A549 (cell line): ENCODE measurements around the gene SNX5. TPM values are rescaled to one million over a fixed set of nuclear protein-coding genes. Genes with fewer than 3 reads are reported as not detected.

Source experiments
- ATAC-seq, 2 experiments: fragments of 200-7000 bp in 1 of 2; fragments of >200 bp in 1 of 2; cut with Nextera tagmentation in 1 of 2; cut with Tn5 transposase in 1 of 2; 3 replicates each; pipeline versions ENCODE4 v1.8.0 to v1.9.1; 2018 to 2020; ENCODE audit warnings: mild to moderate bottlenecking in 1 of 2, moderate library complexity in 1 of 2
- CTCF ChIA-PET: fragments of 300-600 bp; sonication (Branson Sonifier 250); formaldehyde crosslinking; extraction: SDS; loops from one replicate; lab custom pipeline; 2021; ENCODE audit warnings: antibody characterized with exemption, inconsistent platforms; lab: Yijun Ruan, JAX
- POLR2A ChIA-PET: fragments of 350-600 bp; formaldehyde crosslinking; extraction: SDS; loops from one replicate; lab custom pipeline; 2021; ENCODE audit warnings: antibody characterized with exemption, inconsistent platforms; lab: Yijun Ruan, JAX
- DNase-seq, 2 experiments: peaks; one replicate each; pipeline versions ENCODE4 v3.0.0 to v3.0.0-alpha.2; 2011 to 2016; ENCODE audit warnings: low read depth in 1 of 2, low spot score in 1 of 2
- FAIRE-seq: peaks from 2 replicates; lab custom pipeline; 2011; peaks lifted over from hg19 to GRCh38; lab: Jason Lieb, UNC
- H3K27ac ChIP-seq, 2 experiments: fragments of >200 bp; sonication (Bioruptor Twin); formaldehyde crosslinking; 3 replicates each; pipeline ENCODE4 v1.5.1; 2016 to 2017
- H3K4me1 ChIP-seq: fragments of >200 bp; sonication (Bioruptor Twin); formaldehyde crosslinking; 3 replicates; pipeline ENCODE4 v1.6.1; 2016
- H3K4me2 ChIP-seq: fragments of >200 bp; sonication (Bioruptor Twin); formaldehyde crosslinking; 3 replicates; pipeline ENCODE4 v1.6.1; 2016
- H3K4me3 ChIP-seq: fragments of >200 bp; sonication (Bioruptor Twin); formaldehyde crosslinking; 3 replicates; pipeline ENCODE4 v1.5.1; 2016
- H3K9me3 ChIP-seq: fragments of >200 bp; sonication (Bioruptor Twin); formaldehyde crosslinking; 3 replicates; pipeline ENCODE4 v1.6.1; 2016
- BHLHE40 ChIP-seq: IDR thresholded peaks from 2 replicates; pipeline ENCODE4 v1.6.1; 2012; ENCODE audit warnings: low read depth, low read length, inconsistent platforms
- CHD2 ChIP-seq: fragments of 150-350 bp; IDR thresholded peaks from 2 replicates; pipeline ENCODE4 v1.6.1; 2014; ENCODE audit warnings: low read length; ENCODE audit not compliant: partially characterized antibody
- CHD4 ChIP-seq: fragments of 200-600 bp; sonication (generic); IDR thresholded peaks from 2 replicates; pipeline ENCODE4 v1.6.1; 2016; ENCODE audit warnings: antibody characterized with exemption, mild to moderate bottlenecking, borderline replicate concordance
- CTCF ChIP-seq: fragments of >200 bp; sonication (Bioruptor Twin); formaldehyde crosslinking; IDR thresholded peaks from 3 replicates; pipeline ENCODE4 v1.5.1; 2016
- EHMT2 ChIP-seq: fragments of 200-600 bp; sonication (generic); IDR thresholded peaks from 2 replicates; pipeline ENCODE4 v1.6.1; 2016; ENCODE audit warnings: antibody characterized with exemption, low read depth, mild to moderate bottlenecking, moderate library complexity
- ELK1 ChIP-seq: fragments of 150-350 bp; IDR thresholded peaks from 2 replicates; pipeline ENCODE4 v1.6.1; 2014; ENCODE audit warnings: low read depth, mild to moderate bottlenecking, low read length
- EP300 ChIP-seq, 2 experiments: fragments of >200 bp; sonication (Bioruptor Twin); formaldehyde crosslinking; IDR thresholded peaks; 2 replicates in 1 of 2; 3 replicates in 1 of 2; pipeline ENCODE4 v1.6.1; 2016 to 2017
- ESRRA ChIP-seq: fragments of 150-350 bp; IDR thresholded peaks from 2 replicates; pipeline ENCODE4 v1.6.1; 2014; ENCODE audit warnings: mild to moderate bottlenecking, low read length, borderline replicate concordance
- FOSB ChIP-seq: fragments of 250-450 bp; sonication (Bioruptor Pico); IDR thresholded peaks from 2 replicates; pipeline ENCODE4 v1.5.0; 2020; ENCODE audit warnings: mild to moderate bottlenecking, moderate library complexity
- GATA3 ChIP-seq: IDR thresholded peaks from 2 replicates; pipeline ENCODE4 v1.6.1; 2012; ENCODE audit warnings: borderline replicate concordance
- HEYL ChIP-seq: fragments of 250-450 bp; sonication (Bioruptor Pico); IDR thresholded peaks from 2 replicates; pipeline ENCODE4 v1.8.0; 2021; ENCODE audit warnings: mild to moderate bottlenecking, moderate library complexity
- HOXB13 ChIP-seq: fragments of 250-450 bp; sonication (Bioruptor Pico); IDR thresholded peaks from 2 replicates; pipeline ENCODE4 v1.5.0; 2020; ENCODE audit warnings: low read depth, mild to moderate bottlenecking, moderate library complexity
- KDM1A ChIP-seq: fragments of 200-600 bp; sonication (generic); IDR thresholded peaks from 2 replicates; pipeline ENCODE4 v1.6.1; 2016; ENCODE audit warnings: low read depth, mild to moderate bottlenecking
- KDM5A ChIP-seq: fragments of 200-600 bp; sonication (generic); IDR thresholded peaks from 2 replicates; pipeline ENCODE4 v1.6.1; 2016; ENCODE audit warnings: antibody characterized with exemption, mild to moderate bottlenecking
- MYC ChIP-seq: IDR thresholded peaks from 2 replicates; pipeline ENCODE4 v1.6.1; 2012; ENCODE audit warnings: mild to moderate bottlenecking, inconsistent platforms, low read length, improper control_type of control experiment, borderline replicate concordance
- PHF8 ChIP-seq: fragments of 200-600 bp; sonication (generic); IDR thresholded peaks from 2 replicates; pipeline ENCODE4 v1.6.1; 2016; ENCODE audit warnings: low read depth, mild to moderate bottlenecking, antibody characterized with exemption, moderate library complexity, borderline replicate concordance
- POLR2A ChIP-seq: IDR thresholded peaks from 2 replicates; pipeline ENCODE4 v1.6.1; 2012; ENCODE audit warnings: mild to moderate bottlenecking, low read length
- POLR2AphosphoS2 ChIP-seq: conservative IDR thresholded peaks from 2 replicates; pipeline ENCODE4 v1.6.1; 2012; ENCODE audit warnings: low read length, improper control_type of control experiment, inconsistent platforms
- RCOR1 ChIP-seq: fragments of 150-350 bp; IDR thresholded peaks from 2 replicates; pipeline ENCODE4 v1.6.1; 2014; ENCODE audit warnings: antibody characterized with exemption, low read length, low read depth
- RFX5 ChIP-seq: fragments of 450-650 bp; IDR thresholded peaks from 2 replicates; pipeline ENCODE4 v1.7.1; 2014; ENCODE audit warnings: antibody characterized with exemption, mild to moderate bottlenecking, moderate library complexity
- SMC3 ChIP-seq: fragments of >200 bp; sonication (Bioruptor Twin); formaldehyde crosslinking; IDR thresholded peaks from 3 replicates; pipeline ENCODE4 v1.6.1; 2018; ENCODE audit warnings: inconsistent platforms
- SREBF2 ChIP-seq: fragments of 450-650 bp; IDR thresholded peaks from 2 replicates; pipeline ENCODE4 v1.6.1; 2014; ENCODE audit warnings: mild to moderate bottlenecking, moderate library complexity
- ZFP36 ChIP-seq: fragments of 450-650 bp; IDR thresholded peaks from 2 replicates; pipeline ENCODE4 v1.6.1; 2014; ENCODE audit warnings: borderline replicate concordance; ENCODE audit not compliant: partially characterized antibody
- ZNF302 ChIP-seq: fragments of 250-450 bp; sonication (Bioruptor Pico); IDR thresholded peaks from 2 replicates; pipeline ENCODE4 v1.9.0; 2021; ENCODE audit warnings: inconsistent platforms, mild to moderate bottlenecking, moderate library complexity
- WGBS: methylation state at CpG from one replicate; pipeline ENCODE4 v1.1.6; 2017; ENCODE audit errors: missing lambda C conversion rate; 5-methylcytosine and 5-hydroxymethylcytosine counted together
- polyA plus RNA-seq, 4 experiments: library from polyadenylated mRNA; depleted of rRNA in 3 of 4; stranded (reverse); fragments of >200 nt; fragmentation: RNase III in 1 of 4; extraction: RNeasy Plus Mini Kit Qiagen cat#74134 plus additional on column Dnase treatment in 1 of 4; gene quantifications; 2 replicates in 3 of 4; 3 replicates in 1 of 4; pipeline ENCODE4 v1.2.3, GENCODE V29; 2011 to 2017
- TF ChIP-seq, protein P1 (sequence below): fragments of 200-600 bp; sonication (generic); IDR thresholded peaks from 2 replicates; pipeline ENCODE4 v1.6.1; 2016; ENCODE audit warnings: antibody characterized with exemption, mild to moderate bottlenecking, moderate library complexity
- TF ChIP-seq, protein P2 (sequence below): fragments of 250-450 bp; sonication (Bioruptor Pico); IDR thresholded peaks from 2 replicates; pipeline ENCODE4 v1.5.0; 2021; ENCODE audit warnings: mild to moderate bottlenecking, moderate library complexity, borderline replicate concordance
- TF ChIP-seq, protein P3 (sequence below): fragments of >200 bp; sonication (Bioruptor Twin); formaldehyde crosslinking; IDR thresholded peaks from 3 replicates; pipeline ENCODE4 v1.6.1; 2016

Gene SNX5
- polyA plus RNA-seq, 2 of the 4 experiments (the other 2 are of a cell fraction): 225 to 342 TPM

DNA sequence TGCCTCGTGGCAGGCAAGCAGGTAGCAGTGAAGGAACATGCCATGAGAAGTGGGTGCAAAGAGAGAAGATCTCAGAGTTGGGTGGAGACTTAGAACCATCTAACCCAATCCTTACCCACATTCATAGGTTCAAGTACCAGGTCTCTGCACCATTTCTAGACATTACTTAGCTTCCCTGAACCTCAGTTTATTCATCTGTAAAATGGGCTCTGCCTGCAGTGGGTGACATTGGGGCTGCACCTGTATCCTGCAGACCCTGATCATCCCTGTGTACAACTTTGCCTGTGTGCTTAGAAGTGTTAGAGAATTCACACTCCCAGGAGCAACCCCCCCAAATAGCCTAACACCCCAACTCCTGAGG is 42.7 kb downstream of the SNX5 start:
- ChIA-PET POLR2A (no interaction called here), CTCF (interaction anchor here (0.6 to 1.1 kb wide), 2 partner anchors 8 to 11 kb away, joined by 3 read pairs; no protein-coding TSS in a partner anchor)
- ATAC-seq (no peak), FAIRE-seq (no peak)
- Histone ChIP-seq H3K9me3 (no peaks in the 10 kb centered on the region), H3K4me3 (no peak overlapping the region), H3K4me2 (no peak overlapping the region), H3K4me1 (no peaks in the 10 kb centered on the region)
- TF ChIP-seq ZFP36: no peak
- no peak for TF ChIP-seq KDM1A
- no peak for TF ChIP-seq PHF8
- TF ChIP-seq POLR2A: no peak
- no peak for TF ChIP-seq CHD2
- TF ChIP-seq, protein P1, sequence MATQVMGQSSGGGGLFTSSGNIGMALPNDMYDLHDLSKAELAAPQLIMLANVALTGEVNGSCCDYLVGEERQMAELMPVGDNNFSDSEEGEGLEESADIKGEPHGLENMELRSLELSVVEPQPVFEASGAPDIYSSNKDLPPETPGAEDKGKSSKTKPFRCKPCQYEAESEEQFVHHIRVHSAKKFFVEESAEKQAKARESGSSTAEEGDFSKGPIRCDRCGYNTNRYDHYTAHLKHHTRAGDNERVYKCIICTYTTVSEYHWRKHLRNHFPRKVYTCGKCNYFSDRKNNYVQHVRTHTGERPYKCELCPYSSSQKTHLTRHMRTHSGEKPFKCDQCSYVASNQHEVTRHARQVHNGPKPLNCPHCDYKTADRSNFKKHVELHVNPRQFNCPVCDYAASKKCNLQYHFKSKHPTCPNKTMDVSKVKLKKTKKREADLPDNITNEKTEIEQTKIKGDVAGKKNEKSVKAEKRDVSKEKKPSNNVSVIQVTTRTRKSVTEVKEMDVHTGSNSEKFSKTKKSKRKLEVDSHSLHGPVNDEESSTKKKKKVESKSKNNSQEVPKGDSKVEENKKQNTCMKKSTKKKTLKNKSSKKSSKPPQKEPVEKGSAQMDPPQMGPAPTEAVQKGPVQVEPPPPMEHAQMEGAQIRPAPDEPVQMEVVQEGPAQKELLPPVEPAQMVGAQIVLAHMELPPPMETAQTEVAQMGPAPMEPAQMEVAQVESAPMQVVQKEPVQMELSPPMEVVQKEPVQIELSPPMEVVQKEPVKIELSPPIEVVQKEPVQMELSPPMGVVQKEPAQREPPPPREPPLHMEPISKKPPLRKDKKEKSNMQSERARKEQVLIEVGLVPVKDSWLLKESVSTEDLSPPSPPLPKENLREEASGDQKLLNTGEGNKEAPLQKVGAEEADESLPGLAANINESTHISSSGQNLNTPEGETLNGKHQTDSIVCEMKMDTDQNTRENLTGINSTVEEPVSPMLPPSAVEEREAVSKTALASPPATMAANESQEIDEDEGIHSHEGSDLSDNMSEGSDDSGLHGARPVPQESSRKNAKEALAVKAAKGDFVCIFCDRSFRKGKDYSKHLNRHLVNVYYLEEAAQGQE: no peak
- no peak for TF ChIP-seq POLR2AphosphoS2
- no peak for TF ChIP-seq GATA3
- TF ChIP-seq KDM5A: no peak
- TF ChIP-seq, protein P2, sequence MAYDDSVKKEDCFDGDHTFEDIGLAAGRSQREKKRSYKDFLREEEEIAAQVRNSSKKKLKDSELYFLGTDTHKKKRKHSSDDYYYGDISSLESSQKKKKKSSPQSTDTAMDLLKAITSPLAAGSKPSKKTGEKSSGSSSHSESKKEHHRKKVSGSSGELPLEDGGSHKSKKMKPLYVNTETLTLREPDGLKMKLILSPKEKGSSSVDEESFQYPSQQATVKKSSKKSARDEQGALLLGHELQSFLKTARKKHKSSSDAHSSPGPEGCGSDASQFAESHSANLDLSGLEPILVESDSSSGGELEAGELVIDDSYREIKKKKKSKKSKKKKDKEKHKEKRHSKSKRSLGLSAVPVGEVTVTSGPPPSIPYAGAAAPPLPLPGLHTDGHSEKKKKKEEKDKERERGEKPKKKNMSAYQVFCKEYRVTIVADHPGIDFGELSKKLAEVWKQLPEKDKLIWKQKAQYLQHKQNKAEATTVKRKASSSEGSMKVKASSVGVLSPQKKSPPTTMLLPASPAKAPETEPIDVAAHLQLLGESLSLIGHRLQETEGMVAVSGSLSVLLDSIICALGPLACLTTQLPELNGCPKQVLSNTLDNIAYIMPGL (CRISPR knock-in tag): no peak
- no peak for TF ChIP-seq EP300 (IDR thresholded peaks at IDR 0.05)
- no peak for TF ChIP-seq ELK1
- no peak for TF ChIP-seq CTCF
- no peak for TF ChIP-seq CHD4
- TF ChIP-seq, all 56 proteins: peak for 0
- H3K27ac ChIP-seq: no peak overlapping the region
- 67% methylated on average over 1 of the region's 1 CpG for WGBS
- no peak for DNase-seq

DNA sequence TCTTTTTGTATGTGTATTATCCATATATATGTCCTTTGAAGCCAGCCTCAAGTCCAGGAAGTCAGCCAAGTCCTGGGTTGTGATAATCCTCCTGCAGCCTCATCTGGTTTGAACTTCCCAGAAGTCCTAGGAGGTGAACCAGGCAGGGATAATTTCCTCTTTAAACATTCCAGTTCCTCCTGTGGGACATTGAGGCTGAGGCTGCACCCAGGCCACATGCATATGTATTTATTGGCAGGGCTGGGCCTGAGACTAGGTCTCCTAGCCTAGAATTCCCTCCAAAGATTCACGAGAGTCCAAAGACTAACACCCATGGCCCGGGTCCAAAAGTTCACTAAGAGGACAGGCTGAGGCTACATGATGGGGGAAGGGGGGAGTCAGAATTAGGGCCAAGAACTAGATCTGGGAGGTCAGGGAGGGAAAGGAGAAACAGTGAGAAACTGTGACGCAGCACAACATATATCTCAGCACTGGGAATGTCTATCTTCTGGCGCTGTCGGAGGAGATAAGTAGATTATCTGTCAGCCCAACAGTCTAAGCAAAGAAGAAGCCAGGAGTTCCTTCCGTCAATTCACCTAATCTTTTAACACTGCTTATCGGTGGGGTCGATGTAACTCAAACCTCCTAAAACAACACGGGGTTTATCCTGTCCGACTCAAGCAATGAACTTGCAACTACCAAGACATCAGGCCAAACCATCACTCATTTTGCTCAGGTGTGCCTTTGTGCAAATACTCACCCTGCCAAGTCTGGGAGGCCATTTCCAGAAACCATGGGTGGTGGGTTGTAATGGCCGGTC is 43.3 kb downstream of the SNX5 start:
- no peak overlapping the region for H3K27ac ChIP-seq
- no peaks in the 10 kb centered on the region for H3K4me1 ChIP-seq
- no peak for TF ChIP-seq GATA3
- TF ChIP-seq BHLHE40: no peak
- TF ChIP-seq EHMT2: no peak
- TF ChIP-seq HEYL (CRISPR knock-in tag): no peak
- no peak for TF ChIP-seq MYC
- TF ChIP-seq ZNF302 (CRISPR knock-in tag): no peak
- TF ChIP-seq KDM1A: no peak
- TF ChIP-seq RFX5: no peak
- TF ChIP-seq EP300 (IDR thresholded peaks at IDR 0.05): no peak
- no peak for TF ChIP-seq FOSB
- no peak for TF ChIP-seq HOXB13 (CRISPR knock-in tag)
- no peak for TF ChIP-seq SMC3
- no peak for TF ChIP-seq CHD4
- no peak for TF ChIP-seq SREBF2
- TF ChIP-seq, protein P3, sequence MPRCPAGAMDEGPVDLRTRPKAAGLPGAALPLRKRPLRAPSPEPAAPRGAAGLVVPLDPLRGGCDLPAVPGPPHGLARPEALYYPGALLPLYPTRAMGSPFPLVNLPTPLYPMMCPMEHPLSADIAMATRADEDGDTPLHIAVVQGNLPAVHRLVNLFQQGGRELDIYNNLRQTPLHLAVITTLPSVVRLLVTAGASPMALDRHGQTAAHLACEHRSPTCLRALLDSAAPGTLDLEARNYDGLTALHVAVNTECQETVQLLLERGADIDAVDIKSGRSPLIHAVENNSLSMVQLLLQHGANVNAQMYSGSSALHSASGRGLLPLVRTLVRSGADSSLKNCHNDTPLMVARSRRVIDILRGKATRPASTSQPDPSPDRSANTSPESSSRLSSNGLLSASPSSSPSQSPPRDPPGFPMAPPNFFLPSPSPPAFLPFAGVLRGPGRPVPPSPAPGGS: no peak
- TF ChIP-seq RCOR1: no peak
- TF ChIP-seq ESRRA: no peak
- TF ChIP-seq, all 56 proteins: peak for 0
- FAIRE-seq: no peak
- no peak for ATAC-seq
- no peak for DNase-seq
- H3K9me3 ChIP-seq: no peaks in the 10 kb centered on the region
- ChIA-PET POLR2A (no interaction called here), CTCF (interaction anchor here (1.1 kb wide), 1 partner anchor 11 kb away, joined by 3 read pairs; no protein-coding TSS in a partner anchor)
- H3K4me2 ChIP-seq: no peak overlapping the region
- no peak overlapping the region for H3K4me3 ChIP-seq
- WGBS: 75% methylated on average over 11 of the region's 11 CpGs
